Panc1 (cell line): Measurements from ENCODE around the gene SCNN1G.

Source experiments
- POLR2AphosphoS5 ChIP-seq: IDR thresholded peaks from 2 replicates; pipeline ENCODE4 v1.6.1; 2012; ENCODE audit warnings: mild to moderate bottlenecking, low read depth, low read length, moderate library complexity
- SIN3A ChIP-seq: IDR thresholded peaks from 2 replicates; pipeline ENCODE4 v1.6.1; 2012; ENCODE audit warnings: low read depth, mild to moderate bottlenecking, low read length, moderate library complexity, borderline replicate concordance; ENCODE audit not compliant: insufficient read depth
- TF ChIP-seq, protein P1 (sequence below): fragments of 450-650 bp; IDR thresholded peaks from 2 replicates; pipeline ENCODE4 v1.5.1; 2017; ENCODE audit warnings: mild to moderate bottlenecking
- TF ChIP-seq, protein P2 (sequence below), 2 experiments: IDR thresholded peaks; 2 replicates each; pipeline ENCODE4 v1.6.1; 2011 to 2012; ENCODE audit warnings: low read depth in 2 of 2, control low read depth in 1 of 2, low read length in 1 of 2, mild to moderate bottlenecking in 1 of 2, moderate library complexity in 1 of 2; ENCODE audit not compliant: insufficient read depth in 1 of 2

DNA sequence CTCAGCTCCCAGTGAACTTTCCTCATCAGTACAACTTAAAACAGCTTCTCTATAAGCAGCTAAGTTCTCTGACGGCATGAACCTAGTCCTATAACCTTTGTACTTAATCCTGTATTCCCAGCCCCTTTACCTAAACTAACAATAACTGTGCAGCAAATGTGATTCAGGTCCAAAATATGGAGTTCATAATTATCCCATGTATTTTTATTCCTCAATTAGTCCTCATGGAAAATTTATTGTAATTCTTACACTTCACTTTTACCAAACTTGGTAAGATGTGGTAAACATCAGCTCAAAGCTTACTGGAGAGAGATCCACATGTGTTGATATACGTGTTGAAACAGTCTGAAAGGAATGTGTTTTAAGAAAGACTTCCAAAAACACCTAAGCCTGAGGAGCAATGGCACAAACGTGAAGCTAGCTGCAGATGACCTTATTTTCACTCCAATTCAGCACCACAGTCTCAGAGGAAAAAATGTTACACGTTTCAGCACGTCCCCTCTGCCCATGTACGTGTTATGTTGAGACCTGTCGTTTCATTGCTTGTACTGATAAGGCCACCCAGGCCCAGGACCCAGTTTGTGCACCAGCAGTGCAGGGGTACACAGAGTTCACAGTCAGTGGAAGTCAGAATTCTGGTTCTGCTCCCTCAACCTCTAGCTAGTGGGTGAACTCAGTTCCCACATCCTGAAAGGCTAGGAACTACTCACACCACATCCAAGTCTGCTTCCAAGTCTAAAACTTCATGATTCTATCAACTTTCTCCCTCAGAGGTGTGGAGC is 40.4 kb upstream of the SCNN1G start:
- TF ChIP-seq, protein P1, sequence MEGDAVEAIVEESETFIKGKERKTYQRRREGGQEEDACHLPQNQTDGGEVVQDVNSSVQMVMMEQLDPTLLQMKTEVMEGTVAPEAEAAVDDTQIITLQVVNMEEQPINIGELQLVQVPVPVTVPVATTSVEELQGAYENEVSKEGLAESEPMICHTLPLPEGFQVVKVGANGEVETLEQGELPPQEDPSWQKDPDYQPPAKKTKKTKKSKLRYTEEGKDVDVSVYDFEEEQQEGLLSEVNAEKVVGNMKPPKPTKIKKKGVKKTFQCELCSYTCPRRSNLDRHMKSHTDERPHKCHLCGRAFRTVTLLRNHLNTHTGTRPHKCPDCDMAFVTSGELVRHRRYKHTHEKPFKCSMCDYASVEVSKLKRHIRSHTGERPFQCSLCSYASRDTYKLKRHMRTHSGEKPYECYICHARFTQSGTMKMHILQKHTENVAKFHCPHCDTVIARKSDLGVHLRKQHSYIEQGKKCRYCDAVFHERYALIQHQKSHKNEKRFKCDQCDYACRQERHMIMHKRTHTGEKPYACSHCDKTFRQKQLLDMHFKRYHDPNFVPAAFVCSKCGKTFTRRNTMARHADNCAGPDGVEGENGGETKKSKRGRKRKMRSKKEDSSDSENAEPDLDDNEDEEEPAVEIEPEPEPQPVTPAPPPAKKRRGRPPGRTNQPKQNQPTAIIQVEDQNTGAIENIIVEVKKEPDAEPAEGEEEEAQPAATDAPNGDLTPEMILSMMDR: no peak
- TF ChIP-seq POLR2AphosphoS5 (no peak), SIN3A (no peak)
- TF ChIP-seq, protein P2, sequence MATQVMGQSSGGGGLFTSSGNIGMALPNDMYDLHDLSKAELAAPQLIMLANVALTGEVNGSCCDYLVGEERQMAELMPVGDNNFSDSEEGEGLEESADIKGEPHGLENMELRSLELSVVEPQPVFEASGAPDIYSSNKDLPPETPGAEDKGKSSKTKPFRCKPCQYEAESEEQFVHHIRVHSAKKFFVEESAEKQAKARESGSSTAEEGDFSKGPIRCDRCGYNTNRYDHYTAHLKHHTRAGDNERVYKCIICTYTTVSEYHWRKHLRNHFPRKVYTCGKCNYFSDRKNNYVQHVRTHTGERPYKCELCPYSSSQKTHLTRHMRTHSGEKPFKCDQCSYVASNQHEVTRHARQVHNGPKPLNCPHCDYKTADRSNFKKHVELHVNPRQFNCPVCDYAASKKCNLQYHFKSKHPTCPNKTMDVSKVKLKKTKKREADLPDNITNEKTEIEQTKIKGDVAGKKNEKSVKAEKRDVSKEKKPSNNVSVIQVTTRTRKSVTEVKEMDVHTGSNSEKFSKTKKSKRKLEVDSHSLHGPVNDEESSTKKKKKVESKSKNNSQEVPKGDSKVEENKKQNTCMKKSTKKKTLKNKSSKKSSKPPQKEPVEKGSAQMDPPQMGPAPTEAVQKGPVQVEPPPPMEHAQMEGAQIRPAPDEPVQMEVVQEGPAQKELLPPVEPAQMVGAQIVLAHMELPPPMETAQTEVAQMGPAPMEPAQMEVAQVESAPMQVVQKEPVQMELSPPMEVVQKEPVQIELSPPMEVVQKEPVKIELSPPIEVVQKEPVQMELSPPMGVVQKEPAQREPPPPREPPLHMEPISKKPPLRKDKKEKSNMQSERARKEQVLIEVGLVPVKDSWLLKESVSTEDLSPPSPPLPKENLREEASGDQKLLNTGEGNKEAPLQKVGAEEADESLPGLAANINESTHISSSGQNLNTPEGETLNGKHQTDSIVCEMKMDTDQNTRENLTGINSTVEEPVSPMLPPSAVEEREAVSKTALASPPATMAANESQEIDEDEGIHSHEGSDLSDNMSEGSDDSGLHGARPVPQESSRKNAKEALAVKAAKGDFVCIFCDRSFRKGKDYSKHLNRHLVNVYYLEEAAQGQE (IDR thresholded peaks at IDR 0.05; ENCODE audit: insufficient read depth in 1 of 2, low read depth in 2 of 2, low read length in 1 of 2): no peak
